NCI-H1436 treated with DMSO at 0.1 percent for 48 hours (cell line): ENCODE results near the gene ZNG1A.
"Not testable (repeated sequence)": the region's sequence is repeated elsewhere in the genome, so short reads cannot be mapped to it uniquely, and the experiment has no call there.

Source experiments
- DNase-seq: peaks from one replicate; lab custom pipeline; 2025; lab: John Stamatoyannopoulos, UW

Gene ZNG1A

DNA sequence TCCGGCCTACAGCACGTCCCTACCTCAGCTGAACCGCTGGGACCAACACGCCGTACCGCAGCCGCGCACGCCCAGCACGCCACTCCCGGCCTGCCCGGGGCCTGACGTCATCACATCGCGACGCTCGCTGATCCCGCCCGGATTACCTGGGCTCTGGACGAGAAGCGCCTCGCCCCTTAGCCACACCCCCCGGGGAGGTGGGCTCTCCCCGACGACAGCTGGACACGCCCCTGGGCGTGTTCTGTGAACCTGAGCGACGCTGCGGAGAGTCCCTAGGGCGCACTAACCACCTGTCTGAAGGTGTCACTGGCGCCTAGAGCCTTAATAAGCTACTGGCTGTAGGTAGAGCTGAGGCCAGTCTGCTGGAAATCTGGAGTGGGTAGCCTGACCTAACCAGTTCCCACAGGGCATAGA, at the start of gene ZNG1A:
ZNG1A (minus strand) TSS at position 87 of the 414 bp plus-strand sequence. CDS start 87 bp downstream, outside the sequence.
- peak; percentile 57 for DNase-seq

- no peak for DNase-seq
Observed at GRCh38 chr9:227860-228259, 49.0 kb upstream of the ZNG1A start.

DNA sequence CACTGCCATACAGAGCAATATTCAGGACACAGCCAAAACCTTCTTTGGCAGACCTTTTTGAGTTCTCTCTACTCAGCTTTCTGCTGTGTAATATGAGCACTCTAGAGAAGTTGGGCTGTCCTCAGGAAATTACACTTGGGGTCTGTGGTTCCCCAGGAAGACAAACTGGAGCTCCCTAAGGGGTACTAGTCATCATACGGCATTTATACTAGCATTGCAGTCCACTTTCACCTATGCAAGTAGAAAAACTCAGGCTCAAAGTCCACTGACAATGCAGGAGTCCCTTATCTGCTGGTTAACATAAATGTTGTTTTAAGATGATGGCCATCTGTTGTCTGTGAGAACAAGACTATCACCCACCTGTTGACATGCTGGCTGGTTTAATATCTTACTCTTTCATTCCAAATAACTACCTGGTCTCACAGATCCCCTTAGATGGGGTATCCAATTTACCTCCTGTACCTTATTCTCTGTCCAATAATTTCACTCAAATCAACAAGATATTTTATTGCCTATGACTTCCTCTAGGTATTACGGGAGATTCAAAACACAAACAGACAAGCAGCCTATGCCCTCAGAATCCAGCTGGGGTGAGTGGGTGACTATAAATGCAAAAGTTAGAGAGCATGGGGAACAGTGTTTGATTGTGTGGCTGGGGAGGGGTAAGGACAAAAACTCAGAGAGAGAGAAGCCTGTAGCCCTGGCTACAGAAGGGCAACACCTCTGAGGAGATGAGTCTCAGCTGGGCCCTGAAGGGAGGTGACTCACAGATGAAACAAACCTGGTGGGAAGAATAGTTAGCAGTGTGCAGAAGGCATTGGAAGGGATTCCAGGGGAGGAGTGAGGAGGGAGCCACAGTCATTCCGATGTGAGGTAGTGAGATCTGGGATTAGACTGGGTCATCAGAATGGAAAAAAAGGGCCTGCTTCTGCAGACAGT, 46.0 kb upstream of the ZNG1A start:
- DNase-seq, result no peak

- no peak for DNase-seq
Observed at GRCh38 chr9:224026-224425, 45.2 kb upstream of the ZNG1A start.

- DNase-seq, result no peak
Observed at GRCh38 chr9:223152-223551, 44.3 kb upstream of the ZNG1A start.

DNA sequence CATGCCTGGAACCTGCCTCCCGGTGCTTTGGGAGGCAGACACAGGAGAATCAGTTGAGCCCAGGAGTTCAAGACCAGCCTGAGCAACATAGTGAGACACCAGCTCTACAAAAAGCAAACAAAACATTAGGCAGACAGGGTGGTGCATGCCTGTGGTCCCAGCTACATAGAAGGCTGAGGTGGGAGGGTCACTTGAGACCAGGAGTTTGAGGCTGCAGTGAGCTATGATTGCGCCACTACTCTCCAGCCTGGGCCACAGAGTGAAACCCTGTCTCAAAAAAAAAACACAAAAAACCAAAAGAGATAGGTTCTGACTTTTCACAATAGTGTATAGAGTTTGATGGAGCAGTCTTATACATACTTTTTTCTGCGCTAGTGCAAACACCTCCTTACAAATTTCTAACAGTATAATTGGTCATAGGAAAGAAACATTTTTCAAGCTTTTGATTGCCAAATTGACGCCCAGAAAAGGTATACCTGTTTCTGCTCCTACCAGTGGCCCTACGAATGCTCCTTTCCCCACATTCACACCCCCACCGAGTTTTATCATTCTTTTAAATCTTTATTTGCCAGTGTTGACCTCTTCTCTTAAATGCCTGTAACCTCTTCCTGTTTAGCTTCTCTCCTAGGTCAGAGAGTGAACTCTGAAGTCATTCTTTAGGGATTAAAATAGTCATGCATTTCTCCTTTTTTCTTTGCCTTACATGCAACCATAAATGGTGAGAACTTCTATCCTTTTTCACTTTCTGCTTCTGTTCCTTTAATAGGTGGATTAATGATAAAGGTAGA, 43.3 kb upstream of the ZNG1A start:
- no peak for DNase-seq

GRCh38 chr9:219670-220365, 41.0 kb upstream of the ZNG1A start:
- DNase-seq, result no peak

- DNase-seq, result not testable (repeated sequence)
Observed at GRCh38 chr9:219036-219435, 40.2 kb upstream of the ZNG1A start.

- DNase-seq, result no peak
Observed at GRCh38 chr9:217950-218349, 39.1 kb upstream of the ZNG1A start.

GRCh38 chr9:216866-217265, 38.0 kb upstream of the ZNG1A start:
- no peak for DNase-seq

GRCh38 chr9:215631-216155, 36.8 kb upstream of the ZNG1A start:
- no peak for DNase-seq

- DNase-seq, result no peak
Observed at GRCh38 chr9:214648-215493, 36.0 kb upstream of the ZNG1A start, which contains the start of gene DOCK8. TSS of gene DOCK8 (plus strand) at chr9:214865. CDS start at chr9:214977, 112 bp downstream.

GRCh38 chr9:214351-214647, 35.4 kb upstream of the ZNG1A start:
- no peak for DNase-seq

DNA sequence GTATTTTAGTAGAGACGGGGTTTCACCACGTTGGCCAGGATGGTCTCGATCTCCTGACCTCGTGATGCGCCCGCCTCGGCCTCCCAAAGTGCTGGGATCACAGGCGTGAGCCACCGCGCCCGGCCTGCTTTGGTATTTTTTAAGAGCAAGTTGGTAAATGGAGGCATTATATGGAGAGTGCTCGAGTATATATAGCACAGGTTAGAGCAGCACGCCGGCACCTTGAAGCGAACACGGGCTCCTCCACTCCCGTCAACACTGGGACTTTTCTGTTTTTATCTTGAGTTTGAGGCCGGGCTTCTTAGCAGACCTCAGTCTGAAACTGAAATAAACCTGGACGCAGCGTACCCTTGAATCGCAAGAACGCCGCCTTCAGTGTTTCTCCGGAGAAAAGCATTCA, 35.0 kb upstream of the ZNG1A start:
- DNase-seq, result not testable (repeated sequence)

- no peak for DNase-seq
Observed at GRCh38 chr9:212297-212696, 33.4 kb upstream of the ZNG1A start.

- DNase-seq, result no peak
Observed at GRCh38 chr9:211557-211956, 32.7 kb upstream of the ZNG1A start.

GRCh38 chr9:211036-211435, 32.2 kb upstream of the ZNG1A start:
- no peak for DNase-seq

GRCh38 chr9:209143-209758, 30.4 kb upstream of the ZNG1A start:
- DNase-seq, result no peak

DNA sequence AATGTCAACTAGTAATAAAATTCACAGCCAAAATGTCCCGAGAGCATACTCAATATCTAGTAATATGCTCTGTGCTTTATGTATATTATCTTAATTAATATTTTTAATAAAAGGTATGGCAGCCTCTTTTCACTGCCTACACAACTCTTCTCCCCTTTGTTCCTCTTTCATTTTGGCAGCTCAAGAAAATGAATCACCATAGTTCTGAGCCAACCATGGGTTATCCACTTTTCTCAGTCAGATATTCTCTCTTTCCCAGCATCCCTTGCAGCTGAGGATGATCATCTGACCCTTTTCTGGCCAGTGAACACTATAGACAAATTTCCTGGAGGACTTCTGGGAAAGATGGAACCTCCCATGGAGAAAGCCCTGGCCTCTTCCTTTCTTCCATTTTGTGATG, 27.6 kb upstream of the ZNG1A start:
- DNase-seq, result no peak

- DNase-seq, result not testable (repeated sequence)
Observed at GRCh38 chr9:199601-200000, 20.7 kb upstream of the ZNG1A start.
